IPS-18a (cell line): ENCODE measurements around the gene GPRC5C.
"Not testable (repeated sequence)": the region's sequence is repeated elsewhere in the genome, so short reads cannot be mapped to it uniquely, and the experiment has no call there.

ENCODE experiments used
- H3K27ac ChIP-seq: one replicate; pipeline ENCODE4 v1.5.1; 2013; ENCODE audit warnings: low read length
- H3K27me3 ChIP-seq: one replicate; pipeline ENCODE4 v1.6.1; 2013; ENCODE audit warnings: mild to moderate bottlenecking, low read length; ENCODE audit not compliant: control insufficient read depth, insufficient read depth
- H3K36me3 ChIP-seq: one replicate; pipeline ENCODE4 v1.6.1; 2013; ENCODE audit warnings: low read depth, low read length; ENCODE audit not compliant: control insufficient read depth
- H3K4me1 ChIP-seq: one replicate; pipeline ENCODE4 v1.6.1; 2013; ENCODE audit warnings: low read depth, low read length; ENCODE audit not compliant: control insufficient read depth
- H3K4me3 ChIP-seq: one replicate; pipeline ENCODE4 v1.5.1; 2013; ENCODE audit warnings: low read length
- H3K9ac ChIP-seq: one replicate; pipeline ENCODE4 v1.6.1; 2013; ENCODE audit warnings: mild to moderate bottlenecking, low read length, moderate library complexity
- H3K9me3 ChIP-seq: one replicate; pipeline ENCODE4 v1.6.1; 2013; ENCODE audit warnings: low read depth, low read length; ENCODE audit not compliant: control insufficient read depth

Gene GPRC5C

DNA sequence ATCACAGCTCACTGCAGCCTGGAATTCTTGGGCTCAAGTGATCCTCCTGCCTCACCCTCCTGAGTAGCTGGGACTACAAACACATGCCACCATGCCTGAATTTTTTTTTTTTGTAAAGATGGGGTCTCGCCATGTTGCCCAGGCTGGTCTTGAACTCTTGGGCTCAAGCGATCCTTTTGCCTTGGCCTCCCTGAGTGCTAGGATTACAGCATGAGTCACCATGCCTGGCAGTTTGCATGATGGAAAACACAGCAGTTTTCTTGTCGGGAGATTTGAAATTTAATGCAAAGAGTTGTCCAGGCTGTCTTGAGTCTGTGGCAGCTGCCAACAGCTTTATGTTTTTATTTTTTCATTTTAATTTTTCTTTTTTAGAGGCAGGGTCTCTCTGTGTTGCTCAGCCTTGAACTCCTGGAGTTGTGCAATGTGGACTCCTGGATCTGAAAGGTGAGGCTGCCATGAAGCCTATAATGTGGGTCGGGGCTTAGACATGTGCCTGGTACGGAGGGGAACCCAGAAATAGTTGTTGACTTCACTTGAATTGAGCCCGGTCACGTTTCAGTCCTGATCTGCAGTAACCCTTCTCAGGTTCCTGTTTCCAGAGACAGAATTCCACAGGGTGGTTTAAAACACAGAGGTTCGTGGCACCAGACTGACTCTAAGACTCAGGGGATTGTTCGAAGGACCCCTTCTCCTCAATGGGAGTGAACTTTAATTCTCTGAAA, 53.3 kb downstream of the GPRC5C start:
- no peak overlapping the region for H3K4me3 ChIP-seq
- H3K9ac ChIP-seq = no peak overlapping the region
- H3K36me3 ChIP-seq = no peaks in the 10 kb centered on the region
- H3K27ac ChIP-seq = no peak overlapping the region
- H3K9me3 ChIP-seq = no peaks in the 10 kb centered on the region
- H3K4me1 ChIP-seq = no peaks in the 10 kb centered on the region
- H3K27me3 ChIP-seq = no peaks in the 10 kb centered on the region

DNA sequence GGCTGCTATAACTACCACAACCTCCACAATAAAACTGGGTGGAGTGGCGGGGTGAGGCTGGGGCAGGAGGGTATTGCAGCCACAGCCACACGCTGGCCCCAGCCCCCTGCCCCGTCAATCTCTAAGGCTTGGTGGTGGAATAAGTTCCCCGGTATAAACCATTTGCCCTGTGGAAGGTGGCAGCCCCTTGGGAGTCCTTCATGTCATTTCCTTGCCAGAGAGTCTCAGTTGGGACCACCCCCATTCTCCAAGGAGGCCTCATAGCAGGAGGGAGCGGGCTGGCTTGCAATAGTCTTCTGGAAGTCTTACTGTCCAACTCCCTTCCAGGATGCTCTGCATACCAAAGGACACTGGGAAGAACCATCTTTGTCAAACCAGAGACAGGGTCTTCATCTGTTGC, 54.0 kb downstream of the GPRC5C start:
- Histone ChIP-seq H3K4me3 (no peak overlapping the region), H3K9me3 (no peaks in the 10 kb centered on the region), H3K4me1 (no peaks in the 10 kb centered on the region), H3K27me3 (no peaks in the 10 kb centered on the region), H3K9ac (no peak overlapping the region), H3K36me3 (no peaks in the 10 kb centered on the region), H3K27ac (no peak overlapping the region)

DNA sequence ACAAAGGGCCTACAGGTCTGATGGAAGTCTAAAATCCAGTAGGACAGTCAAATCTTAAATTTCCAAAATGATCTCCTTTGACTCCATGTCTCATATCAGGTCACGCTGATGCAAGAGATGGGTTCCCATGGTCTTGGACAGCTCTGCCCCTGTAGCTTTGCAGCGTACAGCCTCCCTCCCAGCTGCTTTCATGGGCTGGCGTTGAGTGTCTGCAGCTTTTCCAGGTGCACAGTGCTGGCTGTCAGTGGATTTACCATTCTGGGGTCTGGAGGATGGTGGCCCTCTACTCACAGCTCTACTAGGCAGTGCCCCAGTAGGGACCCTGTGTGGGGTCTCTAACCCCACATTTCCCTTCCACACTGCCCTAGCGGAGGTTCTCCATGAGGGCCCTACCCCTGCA, 56.4 kb downstream of the GPRC5C start:
- not testable (repeated sequence) for H3K4me1 ChIP-seq, H3K9ac ChIP-seq, H3K27ac ChIP-seq, H3K9me3 ChIP-seq, H3K4me3 ChIP-seq, H3K36me3 ChIP-seq, H3K27me3 ChIP-seq

DNA sequence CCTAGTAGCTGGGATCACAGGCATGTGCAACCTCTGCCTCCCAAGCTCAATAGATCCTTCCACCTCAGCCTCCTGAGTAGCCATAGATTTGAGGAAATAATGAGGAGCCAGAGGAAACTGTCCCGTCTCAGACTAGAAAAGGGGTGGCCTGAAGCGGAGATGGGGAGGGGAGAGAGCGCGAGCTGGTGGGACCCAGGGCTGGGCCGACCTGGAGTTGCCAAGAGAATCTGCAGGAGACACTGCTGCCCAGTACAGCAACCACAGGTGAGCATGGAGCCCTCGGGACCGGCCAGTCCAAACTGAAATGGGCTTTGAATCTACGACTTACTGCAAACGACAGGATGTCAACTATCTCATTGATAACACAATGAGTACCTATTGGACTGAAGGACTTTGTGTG, 58.8 kb downstream of the GPRC5C start:
- Histone ChIP-seq H3K36me3 (no peaks in the 10 kb centered on the region), H3K9me3 (no peaks in the 10 kb centered on the region), H3K9ac (no peak overlapping the region), H3K4me1 (peaks cover 3% of the 10 kb centered on the region), H3K27me3 (no peaks in the 10 kb centered on the region), H3K27ac (no peak overlapping the region), H3K4me3 (no peak overlapping the region)

DNA sequence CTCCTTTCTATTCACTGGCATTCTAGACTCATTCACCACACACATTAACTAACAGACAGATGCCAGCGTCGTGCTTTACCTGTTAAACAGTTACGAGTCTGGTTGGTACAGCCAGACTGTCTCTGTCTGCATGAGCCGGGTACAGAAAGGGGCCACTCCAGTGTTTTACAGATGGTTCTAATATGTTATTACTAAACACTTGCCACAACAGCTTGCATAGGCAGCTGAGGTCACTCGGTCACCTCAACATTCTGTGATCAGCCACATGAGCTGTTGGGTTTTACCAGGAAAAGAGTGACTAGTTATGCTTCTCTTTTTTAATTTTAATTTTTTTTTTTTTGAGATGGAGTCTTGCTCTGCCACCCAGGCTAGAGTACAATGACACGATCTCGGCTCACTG, 59.7 kb downstream of the GPRC5C start:
- Histone ChIP-seq H3K36me3 (no peaks in the 10 kb centered on the region), H3K4me1 (peaks cover 3% of the 10 kb centered on the region), H3K27me3 (no peaks in the 10 kb centered on the region), H3K27ac (no peak overlapping the region), H3K9me3 (no peaks in the 10 kb centered on the region), H3K9ac (no peak overlapping the region), H3K4me3 (no peak overlapping the region)

DNA sequence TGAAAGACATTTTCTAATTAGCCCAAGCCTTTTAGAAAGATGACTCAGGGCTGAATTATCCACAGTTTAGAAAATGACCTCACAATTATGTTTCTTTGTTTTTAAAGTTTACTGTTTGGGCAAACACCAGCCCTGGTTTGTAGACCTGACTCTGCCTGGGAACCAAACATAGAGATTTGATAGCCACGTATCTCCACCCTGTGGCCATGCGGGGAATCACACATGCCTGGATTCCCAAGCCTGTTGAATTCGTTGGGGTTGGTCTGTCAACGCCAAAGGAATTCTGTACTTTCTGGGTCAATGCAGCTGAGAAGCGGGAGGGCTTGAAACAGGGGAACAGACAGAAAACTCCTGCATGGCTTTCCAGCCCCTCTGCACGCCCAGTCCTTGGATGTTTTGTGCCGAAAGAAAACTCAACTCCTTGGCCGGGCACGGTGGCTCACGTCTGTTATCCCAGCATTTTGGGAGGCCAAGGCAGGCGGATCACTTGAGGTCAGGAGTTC, 61.5 kb downstream of the GPRC5C start:
- H3K9ac ChIP-seq = no peak overlapping the region
- H3K27ac ChIP-seq = no peak overlapping the region
- no peaks in the 10 kb centered on the region for H3K9me3 ChIP-seq
- no peak overlapping the region for H3K4me3 ChIP-seq
- no peaks in the 10 kb centered on the region for H3K36me3 ChIP-seq
- peaks cover 3% of the 10 kb centered on the region for H3K4me1 ChIP-seq
- H3K27me3 ChIP-seq = no peaks in the 10 kb centered on the region
